ENCODE measurements around the gene SHANK1.

SHANK1 gene

GRCh38 chr19:50695251-50696093 lies 24.1 kb downstream of the SHANK1 start:
- in situ Hi-C loops (cut with MboI; ENCODE audit: low sequenced_read_pairs, unreplicated experiment), result no loop called here
- no peak for TF ChIP-seq CTCF (IDR thresholded peaks at IDR 0.05; ENCODE audit: borderline replicate concordance, control extremely low read depth, extremely low read depth, insufficient read depth, missing control alignments)
- DNase-seq (ENCODE audit: low spot score), result peak; percentile 75

GRCh38 chr19:50694815-50695145 lies 24.8 kb downstream of the SHANK1 start:
- in situ Hi-C loops (cut with MboI; ENCODE audit: low sequenced_read_pairs, unreplicated experiment), result no loop called here
- DNase-seq (ENCODE audit: low spot score), result no peak
- no peak for TF ChIP-seq CTCF (IDR thresholded peaks at IDR 0.05; ENCODE audit: borderline replicate concordance, control extremely low read depth, extremely low read depth, insufficient read depth, missing control alignments)

- in situ Hi-C loops (cut with MboI; ENCODE audit: low sequenced_read_pairs, unreplicated experiment), result no loop called here
- no peak for TF ChIP-seq CTCF (IDR thresholded peaks at IDR 0.05; ENCODE audit: borderline replicate concordance, control extremely low read depth, extremely low read depth, insufficient read depth, missing control alignments)
- DNase-seq (ENCODE audit: low spot score), result no peak
Measured at GRCh38 chr19:50693064-50693975, 26.3 kb downstream of the SHANK1 start.

GRCh38 chr19:50690439-50690838 lies 29.2 kb downstream of the SHANK1 start:
- no peak for TF ChIP-seq CTCF (IDR thresholded peaks at IDR 0.05; ENCODE audit: borderline replicate concordance, control extremely low read depth, extremely low read depth, insufficient read depth, missing control alignments)
- DNase-seq (ENCODE audit: low spot score), result no peak
- in situ Hi-C loops (cut with MboI; ENCODE audit: low sequenced_read_pairs, unreplicated experiment), result no loop called here

- no peak for DNase-seq (ENCODE audit: low spot score)
- in situ Hi-C loops (cut with MboI; ENCODE audit: low sequenced_read_pairs, unreplicated experiment), result no loop called here
- no peak for TF ChIP-seq CTCF (IDR thresholded peaks at IDR 0.05; ENCODE audit: borderline replicate concordance, control extremely low read depth, extremely low read depth, insufficient read depth, missing control alignments)
Measured at GRCh38 chr19:50688766-50689165, 30.8 kb downstream of the SHANK1 start.

- in situ Hi-C loops (cut with MboI; ENCODE audit: low sequenced_read_pairs, unreplicated experiment), result no loop called here
- TF ChIP-seq CTCF (IDR thresholded peaks at IDR 0.05; ENCODE audit: borderline replicate concordance, control extremely low read depth, extremely low read depth, insufficient read depth, missing control alignments), result no peak
- no peak for DNase-seq (ENCODE audit: low spot score)
Measured at GRCh38 chr19:50686310-50687032, 33.1 kb downstream of the SHANK1 start.

Measured in GM13976 (cell line).